CD14-positive monocyte (primary cell): ENCODE results near the gene NPHS2. TPM values are rescaled to one million over a fixed set of nuclear protein-coding genes. Genes with fewer than 3 reads are reported as not detected.

ENCODE experiments used
- DNase-seq, 3 donors: peaks; one replicate each; pipeline ENCODE4 v3.0.0-alpha.2; 2011 to 2022
- H2AFZ ChIP-seq: 2 replicates; pipeline ENCODE4 v1.6.0; 2012; ENCODE audit warnings: mild to moderate bottlenecking, low read depth, low read length, inconsistent platforms; ENCODE audit not compliant: insufficient read depth, poor library complexity, severe bottlenecking
- H3K27ac ChIP-seq, 2 donors: 1 replicate in 1 of 2; 2 replicates in 1 of 2; pipeline ENCODE4 v1.5.1; 2012 to 2013; ENCODE audit warnings: low read length in 2 of 2, control low read depth in 1 of 2, inconsistent platforms in 1 of 2, low read depth in 1 of 2, mild to moderate bottlenecking in 1 of 2
- H3K27me3 ChIP-seq, 2 donors: one replicate each; pipeline versions ENCODE4 v1.6.0 to v1.6.1; 2011 to 2013; ENCODE audit warnings: low read length in 2 of 2; ENCODE audit not compliant: control insufficient read depth in 2 of 2, insufficient read depth in 2 of 2
- H3K36me3 ChIP-seq, 2 donors: replicated peaks in 1 of 2; 1 replicate in 1 of 2; 2 replicates in 1 of 2; pipeline versions ENCODE4 v1.5.1 to v1.6.1; 2012 to 2013; ENCODE audit warnings: low read length in 2 of 2, control low read depth in 1 of 2, inconsistent platforms in 1 of 2, mild to moderate bottlenecking in 1 of 2; ENCODE audit not compliant: insufficient read depth in 2 of 2, control insufficient read depth in 1 of 2
- H3K4me1 ChIP-seq, 2 donors: 1 replicate in 1 of 2; 2 replicates in 1 of 2; pipeline versions ENCODE4 v1.5.1 to v1.6.1; 2012 to 2013; ENCODE audit warnings: low read length in 2 of 2, control low read depth in 1 of 2, inconsistent platforms in 1 of 2, mild to moderate bottlenecking in 1 of 2, moderate library complexity in 1 of 2; ENCODE audit not compliant: insufficient read depth in 2 of 2, control insufficient read depth in 1 of 2
- H3K4me2 ChIP-seq: replicated peaks from 2 replicates; pipeline ENCODE3; 2012; ENCODE audit warnings: low read length, moderate library complexity, mild to moderate bottlenecking; ENCODE audit not compliant: poor library complexity, severe bottlenecking; ENCODE audit errors: extremely low read depth
- H3K4me3 ChIP-seq, 3 experiments: fragments of 200-600 bp in 1 of 3; sonication (generic) in 1 of 3; replicated peaks in 1 of 3; 1 replicate in 2 of 3; 2 replicates in 1 of 3; pipeline ENCODE4 v1.5.1; 2011 to 2013; ENCODE audit warnings: low read length in 3 of 3, mild to moderate bottlenecking in 3 of 3, control low read depth in 2 of 3, low read depth in 2 of 3, inconsistent platforms in 1 of 3, moderate library complexity in 1 of 3
- H3K79me2 ChIP-seq: 2 replicates; pipeline ENCODE4 v1.6.0; 2012; ENCODE audit warnings: mild to moderate bottlenecking, control low read depth, inconsistent platforms, low read length, moderate library complexity; ENCODE audit not compliant: insufficient read depth
- H3K9ac ChIP-seq: 2 replicates; pipeline ENCODE4 v1.6.0; 2017; ENCODE audit warnings: low read length, mild to moderate bottlenecking; ENCODE audit not compliant: insufficient read depth, poor library complexity, severe bottlenecking
- H3K9me3 ChIP-seq, 2 donors: replicated peaks in 1 of 2; 1 replicate in 1 of 2; 2 replicates in 1 of 2; pipeline versions ENCODE4 v1.5.1 to v1.6.1; 2012 to 2013; ENCODE audit warnings: low read length in 2 of 2, control low read depth in 1 of 2; ENCODE audit not compliant: control insufficient read depth in 1 of 2, insufficient read depth in 1 of 2
- H4K20me1 ChIP-seq: 2 replicates; pipeline ENCODE4 v1.6.0; 2012; ENCODE audit warnings: mild to moderate bottlenecking, low read length, control low read depth, moderate library complexity; ENCODE audit not compliant: insufficient read depth
- H3K27ac Mint-ChIP-seq, 7 donors: one replicate each; pipeline ENCODE4 v1.8.0; 2020; ENCODE audit warnings: mild to moderate bottlenecking in 7 of 7, mixed read lengths in 7 of 7, moderate library complexity in 6 of 7, inconsistent platforms in 2 of 7
- H3K27me3 Mint-ChIP-seq, 3 donors: one replicate each; pipeline ENCODE4 v1.8.0; 2021 to 2022; ENCODE audit warnings: low read depth in 3 of 3, mild to moderate bottlenecking in 3 of 3, mixed read lengths in 3 of 3, moderate library complexity in 3 of 3, inconsistent platforms in 1 of 3
- H3K36me3 Mint-ChIP-seq, 2 donors: one replicate each; pipeline ENCODE4 v1.8.0; 2020; ENCODE audit warnings: mixed read lengths in 2 of 2, inconsistent platforms in 1 of 2, mild to moderate bottlenecking in 1 of 2
- H3K4me1 Mint-ChIP-seq: one replicate; pipeline ENCODE4 v1.8.0; 2020; ENCODE audit warnings: mild to moderate bottlenecking, mixed read lengths
- H3K4me3 Mint-ChIP-seq, 2 donors: one replicate each; pipeline ENCODE4 v1.8.0; 2020; ENCODE audit warnings: mild to moderate bottlenecking in 2 of 2, mixed read lengths in 2 of 2, moderate library complexity in 1 of 2
- H3K9me3 Mint-ChIP-seq, 7 donors: one replicate each; pipeline ENCODE4 v1.8.0; 2020 to 2022; ENCODE audit warnings: mixed read lengths in 7 of 7, mild to moderate bottlenecking in 6 of 7, moderate library complexity in 6 of 7, inconsistent platforms in 2 of 7
- CTCF ChIP-seq: fragments of 200-600 bp; IDR thresholded peaks from one replicate; pipeline ENCODE4 v1.8.0; 2022; ENCODE audit warnings: antibody characterized with exemption, mild to moderate bottlenecking
- WGBS: methylation state at CpG from one replicate; pipeline ENCODE4 v1.1.5; 2013; ENCODE audit warnings: missing lambda C conversion rate; ENCODE audit not compliant: insufficient coverage; 5-methylcytosine and 5-hydroxymethylcytosine counted together
- intact Hi-C, 2 donors: fragments of 100-400 bp; cut with micrococcal nuclease; formaldehyde crosslinking; loops; one replicate each; pipeline versions ENCODE4 v1.15.0 to v1.15.1; 2023
- polyA plus RNA-seq, 3 donors: library from polyadenylated mRNA; depleted of rRNA in 1 of 3; unstranded in 2 of 3; stranded (reverse) in 1 of 3; fragments of 300-500 nt in 2 of 3; fragments of >200 nt in 1 of 3; fragmentation: Illumina TruSeq in 2 of 3; gene quantifications; 1 replicate in 2 of 3; 2 replicates in 1 of 3; pipeline ENCODE4 v1.2.3, GENCODE V29; 2012 to 2021

NPHS2 gene
- polyA plus RNA-seq, 3 donors: not detected

DNA sequence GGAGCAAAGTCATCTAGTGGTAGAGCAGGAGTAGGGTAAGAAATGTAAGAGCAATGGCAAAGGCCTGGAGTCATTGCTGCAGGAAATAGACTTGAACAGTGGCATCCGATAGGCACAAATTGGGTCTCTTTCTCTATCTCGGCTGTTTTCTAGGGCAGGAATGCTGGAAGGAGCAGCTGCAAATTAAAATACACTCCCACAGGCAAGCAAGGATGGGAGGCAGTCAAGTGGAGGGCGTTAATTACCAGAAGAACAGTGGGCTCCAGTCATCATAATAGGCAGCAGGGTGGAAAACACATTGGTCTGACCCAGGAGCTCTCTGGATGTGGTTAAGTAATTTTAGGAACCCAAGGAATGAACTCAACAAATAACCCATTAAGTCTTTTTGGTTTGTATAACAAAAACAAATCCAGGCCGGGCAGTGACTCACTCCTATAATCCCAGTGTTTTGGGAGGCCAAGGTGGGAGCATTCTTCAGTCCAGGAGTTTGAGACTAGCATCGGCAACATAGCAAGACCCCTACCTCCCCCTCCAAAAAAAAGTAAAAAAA is 8.1 kb upstream of the NPHS2 start:
- no peak overlapping the region for H3K4me2 ChIP-seq
- peaks cover 0 to 25% (median 7%) of the 10 kb centered on the region in 7 donors for H3K9me3 Mint-ChIP-seq

GRCh38 chr1:179576509-179576908 is 761 bp upstream of the NPHS2 start:
- Histone ChIP-seq H3K9me3 (peaks cover 0 to 11% of the 10 kb centered on the region in 2 donors), H3K4me3 (no peak overlapping the region), H3K4me2 (no peak overlapping the region), H3K4me1 (peaks cover 2 to 7% of the 10 kb centered on the region in 2 donors), H3K27ac (no peak overlapping the region), H2AFZ (no peak overlapping the region), H3K9ac (no peak overlapping the region), H3K27me3 (peaks cover 38 to 54% of the 10 kb centered on the region in 2 donors), H3K79me2 (no peaks in the 10 kb centered on the region), H3K36me3 (no peaks in the 10 kb centered on the region), H4K20me1 (no peaks in the 10 kb centered on the region)
- no CpG with 5 or more reads among the region's 5 CpGs for WGBS
- H3K27ac Mint-ChIP-seq: no peak overlapping the region
- peaks cover 2 to 3% of the 10 kb centered on the region in 2 donors for H3K36me3 Mint-ChIP-seq
- peaks cover 12% of the 10 kb centered on the region for H3K4me1 Mint-ChIP-seq
- no peak for TF ChIP-seq CTCF
- peaks cover 35 to 58% (median 36%) of the 10 kb centered on the region in 3 donors for H3K27me3 Mint-ChIP-seq
- peaks cover 0 to 14% (median 4%) of the 10 kb centered on the region in 7 donors for H3K9me3 Mint-ChIP-seq
- peak overlapping the region in 1 of 2 donors; percentile 78 for H3K4me3 Mint-ChIP-seq
- intact Hi-C loops: no loop called here
- no peak for DNase-seq

More for the DNA sequence above, 8.1 kb upstream of the NPHS2 start:
- peaks cover 5% of the 10 kb centered on the region for H3K4me1 Mint-ChIP-seq
- no CpG with 5 or more reads among the region's 5 CpGs for WGBS
- no peak for DNase-seq
- H3K4me1 ChIP-seq: no peaks in the 10 kb centered on the region
- no peak overlapping the region for H3K27ac ChIP-seq
- peaks cover 35 to 58% (median 38%) of the 10 kb centered on the region in 3 donors for H3K27me3 Mint-ChIP-seq
- no peaks in the 10 kb centered on the region for H3K36me3 Mint-ChIP-seq
- H3K4me3 ChIP-seq: no peak overlapping the region
- no peak overlapping the region for H2AFZ ChIP-seq
- peaks cover 18 to 44% of the 10 kb centered on the region in 2 donors for H3K27me3 ChIP-seq
- H4K20me1 ChIP-seq: no peaks in the 10 kb centered on the region
- H3K9me3 ChIP-seq: peaks cover 0 to 8% of the 10 kb centered on the region in 2 donors
- no peaks in the 10 kb centered on the region for H3K79me2 ChIP-seq
- H3K27ac Mint-ChIP-seq: no peak overlapping the region
- H3K4me3 Mint-ChIP-seq: peak overlapping the region in 1 of 2 donors; percentile 17
- H3K9ac ChIP-seq: no peak overlapping the region
- no peak for TF ChIP-seq CTCF
- intact Hi-C loops: no loop called here
- H3K36me3 ChIP-seq: no peaks in the 10 kb centered on the region
